Pancreas (tissue), 10 donors: Measurements from ENCODE around the gene PRR23E. TPM values are rescaled to one million over a fixed set of nuclear protein-coding genes. Genes with fewer than 3 reads are reported as not detected.
A peak's percentile ranks its signal among the peaks of the same experiment; 100 is the strongest.

Experiments
- ATAC-seq, 4 donors: fragments of 200-7000 bp; cut with Tn5 transposase; one replicate each; pipeline versions ENCODE4 v1.8.0 to v1.9.1; 2020; ENCODE audit warnings: mild to moderate bottlenecking in 4 of 4, moderate library complexity in 4 of 4
- DNase-seq, 6 donors: peaks; one replicate each; pipeline ENCODE4 v3.0.0-alpha.2; 2020
- FAIRE-seq: peaks from 2 replicates; lab custom pipeline; 2012; peaks lifted over from hg19 to GRCh38; lab: Jason Lieb, UNC
- H3K27ac ChIP-seq, 4 donors: fragments of 200-600 bp; sonication (generic); 1 replicate in 3 of 4; 2 replicates in 1 of 4; pipeline versions ENCODE4 v1.5.0 to v1.8.0; 2020
- H3K27me3 ChIP-seq, 4 donors: fragments of 200-600 bp; one replicate each; pipeline ENCODE4 v1.8.0; 2021
- H3K36me3 ChIP-seq, 3 donors: fragments of 200-600 bp; sonication (generic) in 1 of 3; one replicate each; pipeline versions ENCODE4 v1.5.0 to v1.8.0; 2020 to 2021
- H3K4me1 ChIP-seq, 3 donors: fragments of 200-600 bp; one replicate each; pipeline ENCODE4 v1.8.0; 2021
- H3K4me3 ChIP-seq, 4 donors: fragments of 200-600 bp; sonication (generic) in 2 of 4; one replicate each; pipeline versions ENCODE4 v1.5.0 to v1.8.0; 2020 to 2021
- H3K9me3 ChIP-seq, 4 donors: fragments of 200-600 bp; one replicate each; pipeline ENCODE4 v1.8.0; 2021
- CTCF ChIP-seq, 4 donors: fragments of 200-600 bp; sonication (generic) in 3 of 4; IDR thresholded peaks; one replicate each; pipeline versions ENCODE4 v1.5.0 to v1.8.0; 2021; ENCODE audit warnings: antibody characterized with exemption in 4 of 4
- WGBS, 2 donors: extraction: QIAGEN DNeasy Blood & Tissue Kit; methylation state at CpG; one replicate each; pipeline ENCODE4 v1.1.7; 2013; 5-methylcytosine and 5-hydroxymethylcytosine counted together
- intact Hi-C, 3 donors: fragments of 100-400 bp; cut with DNase I; formaldehyde crosslinking; loops; one replicate each; pipeline versions ENCODE4 v1.11.1 to v1.14.2; 2022
- polyA plus RNA-seq, 2 donors: library from polyadenylated mRNA; stranded (reverse); fragments of 200-250 nt; gene quantifications; one replicate each; pipeline ENCODE4 v1.2.3, GENCODE V29; 2013
- total RNA-seq, 6 donors: library from RNA; stranded (reverse); fragmentation: NEBNext Ultra II Directional in 4 of 6; extraction: Animal tissue kit (Norgen Biotek cat#: 25700) in 4 of 6; gene quantifications; one replicate each; pipeline versions ENCODE4 v1.2.1 to v1.2.4, GENCODE V29; 2021 to 2023
- donor health status: healthy with polysubstance abuse.
- donor health status: DM: no; HTN: no; CAD: no; lungs with moderate emphysema.
- donor health status: DM: no; HTN: no; CAD: no.
- donor health status: control.
- donor health status: control.
- donor health status: Bipolar disorder and iron deficiency.
- donor health status: DM: yes; HTN: yes; CAD: no.
- donor health status: DM: no; HTN: no; CAD: no.
- donor health status: DM: no; HTN: no; CAD: no.
- donor health status: DM: yes; HTN: yes; CAD: no.

PRR23E gene
- total and polyA plus RNA-seq, 8 donors = not detected

GRCh38 chr3:127157171-127157828 lies 35.6 kb upstream of the PRR23E start:
- Histone ChIP-seq H3K4me1 (no peaks in the 10 kb centered on the region), H3K4me3 (no peak overlapping the region), H3K27me3 (peaks cover 0 to 10% (median 1%) of the 10 kb centered on the region in 4 donors), H3K27ac (no peak overlapping the region), H3K36me3 (no peaks in the 10 kb centered on the region), H3K9me3 (no peaks in the 10 kb centered on the region)
- DNase-seq (peak in 2 of 6 donors; percentile 6 to 41), ATAC-seq (peak in 2 of 4 donors; percentile 42 to 60), FAIRE-seq (no peak)
- intact Hi-C loops = no loop called here
- WGBS, 2 donors = 22 to 30% methylated on average over 14 of the region's 14 CpGs
- TF ChIP-seq CTCF (IDR thresholded peaks at IDR 0.05) = no peak

GRCh38 chr3:127158614-127159229 lies 34.2 kb upstream of the PRR23E start:
- ATAC-seq (peak; percentile 54 to 89 (median 67)), FAIRE-seq (no peak), DNase-seq (peak in 2 of 6 donors; percentile 25 to 60)
- H3K4me3 ChIP-seq = no peak overlapping the region
- no peaks in the 10 kb centered on the region for H3K36me3 ChIP-seq
- no peaks in the 10 kb centered on the region for H3K9me3 ChIP-seq
- WGBS, 2 donors = 28 to 35% methylated on average over 10 of the region's 10 CpGs
- H3K4me1 ChIP-seq = no peaks in the 10 kb centered on the region
- peaks cover 0 to 4% (median 1%) of the 10 kb centered on the region in 4 donors for H3K27me3 ChIP-seq
- TF ChIP-seq CTCF (IDR thresholded peaks at IDR 0.05) = no peak
- H3K27ac ChIP-seq = no peak overlapping the region
- intact Hi-C loops = no loop called here

- FAIRE-seq = no peak
- H3K9me3 ChIP-seq = no peaks in the 10 kb centered on the region
- no peak overlapping the region for H3K27ac ChIP-seq
- H3K27me3 ChIP-seq = peaks cover 0 to 4% (median 1%) of the 10 kb centered on the region in 4 donors
- 31 to 38% methylated on average over 7 of the region's 7 CpGs for WGBS, 2 donors
- no peak for ATAC-seq
- TF ChIP-seq CTCF (IDR thresholded peaks at IDR 0.05) = no peak
- no peak for DNase-seq
- H3K4me3 ChIP-seq = no peak overlapping the region
- intact Hi-C loops = no loop called here
- no peaks in the 10 kb centered on the region for H3K36me3 ChIP-seq
- no peaks in the 10 kb centered on the region for H3K4me1 ChIP-seq
Observed at GRCh38 chr3:127159543-127159942, 33.4 kb upstream of the PRR23E start.

GRCh38 chr3:127161236-127161635 lies 31.7 kb upstream of the PRR23E start:
- no peak overlapping the region for H3K27ac ChIP-seq
- no peaks in the 10 kb centered on the region for H3K36me3 ChIP-seq
- H3K9me3 ChIP-seq = no peaks in the 10 kb centered on the region
- peak in 1 of 6 donors; percentile 20 for DNase-seq
- peaks cover 0 to 4% (median 1%) of the 10 kb centered on the region in 4 donors for H3K27me3 ChIP-seq
- no peak for TF ChIP-seq CTCF (IDR thresholded peaks at IDR 0.05)
- no peaks in the 10 kb centered on the region for H3K4me1 ChIP-seq
- intact Hi-C loops = no loop called here
- H3K4me3 ChIP-seq = no peak overlapping the region
- 94 to 99% methylated on average over 2 of the region's 2 CpGs for WGBS, 2 donors
- no peak for FAIRE-seq
- ATAC-seq = no peak
